NCI-H82 treated with DMSO at 0.1 percent for 48 hours (cell line): Measurements from ENCODE around the gene OSBPL9.
"Not testable (repeated sequence)": the region's sequence is repeated elsewhere in the genome, so short reads cannot be mapped to it uniquely, and the experiment has no call there.

Experiments
- DNase-seq: peaks from one replicate; lab custom pipeline; 2025; ENCODE audit not compliant: unreplicated experiment; lab: John Stamatoyannopoulos, UW

OSBPL9 gene

DNA sequence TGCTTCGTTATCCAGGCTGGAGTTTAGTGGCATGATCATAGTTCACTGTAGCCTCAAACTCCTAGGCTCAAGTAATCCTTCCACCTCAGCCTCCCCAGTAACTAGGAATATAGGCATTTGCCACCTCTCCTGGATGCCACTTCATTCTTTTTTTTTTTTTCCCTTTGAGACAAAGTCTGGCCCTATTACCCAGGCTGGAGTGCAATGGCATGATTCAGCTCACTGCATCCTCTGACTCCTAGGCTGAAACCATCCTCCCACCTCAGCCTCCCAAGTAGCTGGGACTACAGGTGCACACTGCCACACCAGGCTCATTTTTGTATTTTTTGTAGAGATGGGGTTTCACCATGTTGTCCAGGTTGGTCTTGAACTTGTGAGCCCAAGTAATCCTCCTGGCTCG is 19.3 kb downstream of the OSBPL9 start:
- no peak for DNase-seq

DNA sequence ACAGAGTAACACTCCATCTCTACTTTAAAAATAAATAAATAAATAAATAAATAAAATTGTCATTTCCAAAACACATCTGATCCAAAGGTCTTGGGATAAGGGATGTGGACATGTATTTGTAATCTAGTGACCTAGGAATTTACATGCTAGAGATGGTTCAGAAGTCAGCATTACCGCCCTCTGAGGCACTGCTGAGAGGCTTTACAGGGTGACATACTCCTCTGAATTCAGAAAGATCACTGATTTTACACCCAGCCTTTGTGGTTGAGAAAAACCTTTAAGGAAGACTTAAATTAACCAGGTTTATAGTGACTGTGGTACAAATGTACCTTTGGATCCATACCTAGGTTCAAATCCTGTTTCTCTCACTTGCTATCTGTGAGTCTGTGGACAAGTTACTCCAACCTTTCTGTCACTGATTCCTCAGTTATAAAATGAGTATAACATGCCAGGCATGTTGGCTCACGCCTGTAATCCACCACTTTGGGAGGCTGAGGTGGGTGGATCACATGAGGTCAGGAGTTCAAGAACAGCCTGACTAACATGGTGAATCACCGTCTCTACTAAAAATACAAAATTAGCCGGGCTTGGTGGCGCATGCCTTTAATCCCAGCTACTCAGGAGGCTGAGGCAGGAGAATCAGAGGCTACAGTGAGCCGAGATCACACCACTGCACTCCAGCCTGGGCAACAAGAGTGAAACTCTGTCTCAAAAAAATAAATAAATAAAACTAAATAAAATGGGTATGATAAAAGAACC is 20.1 kb downstream of the OSBPL9 start:
- DNase-seq: no peak

DNA sequence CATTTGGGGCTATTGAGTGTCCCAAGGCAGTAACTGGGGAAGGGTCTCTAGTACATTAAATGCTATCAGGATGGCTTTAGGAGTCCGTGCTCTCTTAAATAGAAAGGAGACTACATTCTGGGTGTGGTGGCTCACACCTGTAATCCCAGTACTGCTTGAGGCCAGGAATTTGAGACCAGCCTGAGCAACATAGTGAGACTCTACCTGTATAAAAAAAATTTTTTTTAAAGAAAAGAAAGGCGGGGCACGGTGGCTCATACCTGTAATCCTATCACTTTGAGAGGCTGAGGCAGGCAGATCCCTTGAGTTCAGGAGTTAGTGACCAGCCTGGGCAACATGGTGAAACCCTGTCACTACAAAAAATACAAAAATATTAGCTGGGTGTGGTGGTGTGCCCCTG is 21.5 kb downstream of the OSBPL9 start:
- DNase-seq: no peak

DNA sequence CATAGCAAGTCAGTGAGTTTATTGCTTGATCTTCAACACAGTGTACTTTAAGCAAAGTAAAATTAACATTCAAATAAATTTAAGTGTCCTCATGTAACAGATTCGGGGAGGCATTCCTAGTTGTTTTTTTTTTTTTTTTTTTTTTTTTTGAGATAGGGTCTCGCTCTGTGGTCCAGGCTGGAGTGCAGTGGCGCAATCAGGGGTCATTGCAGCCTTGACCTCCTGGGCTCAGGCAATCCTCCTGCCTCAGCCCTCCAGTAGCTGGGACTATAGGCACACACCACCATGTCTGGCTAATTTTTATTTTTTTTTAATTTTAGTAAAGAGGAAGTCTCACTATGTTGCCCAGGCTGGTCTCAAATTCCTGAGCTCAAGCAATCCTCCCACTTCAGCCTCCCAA is 22.8 kb downstream of the OSBPL9 start:
- no peak for DNase-seq

DNA sequence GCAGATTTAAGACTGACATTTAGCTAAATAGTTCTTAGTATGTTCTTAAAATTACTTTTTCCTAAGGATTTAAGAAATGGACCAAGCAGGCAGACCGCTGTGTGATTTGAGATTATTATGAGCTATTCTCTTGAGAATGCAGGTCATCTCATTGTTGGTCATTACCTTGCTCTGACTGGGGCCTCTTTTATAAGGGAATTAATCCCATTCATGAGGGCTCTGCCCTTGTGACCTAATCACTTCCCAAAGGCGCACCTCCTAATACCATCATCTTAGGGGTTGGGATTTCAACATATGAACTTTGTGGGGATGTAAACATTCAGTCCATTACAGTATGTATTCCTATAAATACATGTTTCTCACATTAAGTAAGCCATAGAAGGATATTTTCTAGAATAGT is 24.2 kb downstream of the OSBPL9 start:
- no peak for DNase-seq

DNA sequence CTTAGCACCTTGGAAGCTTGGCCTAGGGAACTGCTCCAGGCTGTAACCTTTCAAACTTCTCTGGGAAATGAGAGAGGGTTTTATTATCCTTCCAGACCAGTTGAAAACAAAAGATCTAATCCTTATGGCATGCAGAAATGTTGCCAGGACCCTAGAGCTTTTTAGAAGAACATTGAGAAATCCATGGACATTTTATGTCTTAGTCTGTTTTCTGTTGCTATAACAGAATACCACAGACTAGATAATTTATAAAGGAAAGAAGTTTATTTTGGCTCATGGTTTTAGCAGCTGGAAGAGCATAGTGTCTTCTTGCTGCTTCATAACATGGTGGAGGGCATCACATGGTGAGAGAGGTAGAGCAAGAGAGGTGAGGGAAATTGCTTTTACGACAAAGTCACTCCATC is 25.8 kb downstream of the OSBPL9 start:
- DNase-seq: no peak

DNA sequence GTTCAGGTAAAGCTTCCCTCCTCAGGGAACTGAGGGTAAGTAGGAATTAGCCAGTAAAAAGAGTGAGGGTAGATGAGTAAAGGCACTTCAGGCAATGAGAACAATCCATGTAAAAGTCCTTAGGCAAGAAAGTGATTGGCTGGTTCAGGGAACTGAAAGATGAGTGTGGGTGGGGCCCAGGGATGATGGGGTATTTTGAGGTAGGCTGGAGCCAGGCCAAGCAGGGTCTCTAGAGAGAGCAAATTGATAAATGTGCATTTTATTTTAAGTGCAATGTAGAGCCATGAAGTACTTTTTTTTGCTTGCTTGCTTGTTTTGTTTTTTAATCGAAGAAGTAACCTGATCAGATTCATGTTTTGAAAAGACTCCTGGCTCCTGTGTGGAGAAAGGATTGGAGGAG is 26.5 kb downstream of the OSBPL9 start:
- DNase-seq: no peak

DNA sequence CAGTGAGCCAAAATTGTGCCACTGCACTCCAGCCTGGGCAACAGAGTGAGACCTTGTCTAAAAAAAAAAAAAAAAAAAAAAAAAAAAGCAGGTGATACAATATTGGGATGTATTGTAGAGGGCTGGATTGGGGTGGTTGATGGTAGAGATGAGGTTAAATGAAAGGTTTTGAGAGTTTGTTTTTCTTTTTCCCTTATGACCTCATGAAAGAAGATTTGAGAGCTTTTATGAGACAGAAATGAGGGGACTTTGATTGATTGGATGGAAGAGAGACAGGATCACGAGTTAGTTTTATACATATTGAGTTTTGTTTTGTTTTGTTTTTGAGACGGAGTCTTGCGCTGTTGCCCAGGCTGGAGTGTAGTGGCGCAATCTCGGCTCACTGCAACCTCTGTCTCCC is 27.1 kb downstream of the OSBPL9 start:
- DNase-seq: no peak

DNA sequence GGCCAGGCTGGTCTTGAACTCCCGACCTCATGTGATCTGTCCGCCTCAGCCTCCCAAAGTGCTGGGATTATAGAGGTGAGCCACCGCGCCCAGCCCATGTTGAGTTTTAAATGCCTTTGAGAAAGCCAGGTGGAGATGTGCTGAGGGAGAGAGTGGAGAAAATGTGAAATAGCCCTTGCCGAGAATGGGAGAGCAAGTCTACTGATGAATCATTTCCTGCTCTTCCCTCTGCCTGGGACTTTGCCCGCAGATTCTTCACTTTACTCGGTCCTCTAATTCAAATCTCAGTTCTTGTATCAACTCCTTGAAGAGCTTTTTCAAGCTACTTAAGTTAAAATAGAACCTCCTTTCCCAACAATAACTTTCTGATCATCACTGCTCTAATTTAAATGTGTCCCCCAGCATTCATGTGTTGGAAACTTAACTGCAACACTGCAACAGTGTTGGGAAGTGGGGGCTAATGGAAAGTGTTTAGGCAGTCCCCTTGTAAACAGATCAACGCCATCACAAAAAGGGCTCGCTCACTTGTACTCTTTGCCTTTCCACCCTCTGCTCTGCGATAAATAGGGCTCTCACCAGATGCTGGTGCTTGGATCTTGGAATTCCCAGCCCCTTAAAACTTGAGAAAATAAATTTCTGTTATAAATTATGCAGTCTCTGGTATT is 27.8 kb downstream of the OSBPL9 start:
- DNase-seq: no peak

DNA sequence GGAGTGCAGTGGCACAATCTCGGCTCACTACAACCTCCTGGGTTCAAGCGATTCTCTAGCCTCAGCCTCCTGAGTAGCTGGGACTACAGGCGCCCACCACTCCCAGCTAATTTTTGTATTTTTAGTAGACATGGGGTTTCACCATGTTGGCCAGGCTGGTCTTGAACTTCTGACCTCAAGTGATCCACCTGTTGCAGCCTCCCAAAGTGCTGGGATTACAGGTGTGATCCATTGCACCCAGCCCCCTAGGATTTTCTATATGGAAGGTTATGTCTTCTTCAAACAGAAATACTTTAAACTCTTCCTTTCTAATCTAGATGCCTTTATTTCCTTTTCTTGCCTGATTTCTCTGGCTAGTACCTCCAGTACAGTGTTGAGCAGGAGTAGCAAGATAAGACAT is 29.7 kb downstream of the OSBPL9 start:
- DNase-seq: not testable (repeated sequence)

DNA sequence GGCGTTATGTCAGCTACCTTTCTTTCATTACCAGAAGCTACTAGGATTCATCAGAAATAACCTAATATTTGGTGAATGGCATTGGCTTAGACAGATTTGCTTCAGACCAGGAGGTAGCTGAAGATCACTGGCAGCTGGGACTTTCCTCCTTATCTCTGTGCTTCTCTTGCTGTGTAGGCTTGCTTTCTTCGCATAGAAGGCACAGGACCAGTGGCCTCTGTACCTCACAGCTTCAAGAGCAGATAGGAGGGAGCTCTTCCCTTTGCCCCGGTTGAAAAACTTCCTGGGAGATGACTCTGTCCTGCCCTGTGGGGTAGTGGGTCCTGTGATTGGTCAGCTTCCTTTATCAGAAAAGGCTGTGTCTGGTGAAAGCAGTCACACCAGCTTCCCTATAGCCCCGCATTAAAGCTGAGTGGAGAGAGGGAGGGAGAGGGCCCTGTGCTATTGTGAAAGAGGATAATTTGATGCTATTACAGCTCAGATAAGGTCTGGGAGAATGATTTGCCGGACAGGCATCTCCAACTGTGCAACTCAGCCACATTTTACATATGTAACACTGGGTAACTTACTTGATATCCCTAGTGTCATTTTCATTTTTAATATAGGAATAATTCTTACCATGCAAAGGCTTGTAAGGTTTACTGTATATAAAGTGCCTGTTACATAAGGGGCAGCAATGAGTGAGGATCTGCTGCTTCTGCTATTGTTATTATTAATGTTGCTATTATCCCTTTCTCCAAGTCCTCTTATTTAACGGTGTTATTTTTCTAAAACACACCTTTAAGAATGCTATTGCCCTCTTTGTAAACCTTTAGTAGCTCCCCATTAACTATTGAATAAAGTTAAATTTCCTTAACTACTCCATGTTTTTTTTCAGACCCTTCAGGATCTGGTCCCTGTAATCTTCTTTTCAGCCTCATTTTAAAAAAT is 31.6 kb downstream of the OSBPL9 start:
- DNase-seq: no peak

DNA sequence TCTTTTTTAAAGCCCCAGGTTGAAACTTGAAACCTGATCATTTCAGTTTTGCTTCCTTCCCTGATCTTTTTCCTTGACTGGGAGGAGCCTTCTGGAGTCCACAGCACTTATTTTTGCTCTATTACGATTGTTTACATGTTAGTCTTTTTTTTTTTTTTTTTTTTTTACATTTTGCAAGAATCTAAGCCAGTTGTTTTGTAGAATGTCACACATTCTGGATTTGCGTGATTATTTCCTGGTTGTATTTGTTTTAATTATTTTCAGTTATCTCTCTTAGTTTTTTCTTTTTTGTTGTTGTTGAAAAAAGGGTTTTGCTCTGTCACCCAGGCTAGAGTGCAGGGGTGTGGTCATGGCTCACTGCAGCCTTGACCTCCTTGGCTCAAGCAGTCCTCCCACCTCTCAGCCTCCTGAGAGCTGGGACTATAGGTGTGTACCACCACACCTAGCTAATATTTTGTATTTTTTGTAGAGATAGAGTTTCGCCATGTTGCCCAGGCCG is 32.8 kb downstream of the OSBPL9 start:
- DNase-seq: no peak

DNA sequence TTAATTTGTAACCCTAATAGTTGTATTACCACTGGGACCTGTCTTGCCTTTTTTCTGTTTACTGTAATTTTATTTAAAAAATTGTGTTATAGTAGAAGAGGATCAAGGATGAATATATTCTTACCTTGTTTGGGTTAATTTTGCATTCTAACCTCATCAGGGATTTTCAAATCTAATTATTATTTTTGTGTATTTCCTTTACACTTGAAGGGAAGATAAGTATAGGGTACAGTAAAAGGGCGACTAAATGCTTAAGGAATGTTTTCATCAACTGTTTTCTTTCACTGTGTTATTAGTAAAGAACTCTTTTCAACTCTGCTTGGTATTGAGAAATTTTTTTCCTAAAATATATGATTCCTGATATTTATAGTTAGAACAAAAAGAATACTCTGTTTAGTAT is 33.3 kb downstream of the OSBPL9 start:
- DNase-seq: no peak

DNA sequence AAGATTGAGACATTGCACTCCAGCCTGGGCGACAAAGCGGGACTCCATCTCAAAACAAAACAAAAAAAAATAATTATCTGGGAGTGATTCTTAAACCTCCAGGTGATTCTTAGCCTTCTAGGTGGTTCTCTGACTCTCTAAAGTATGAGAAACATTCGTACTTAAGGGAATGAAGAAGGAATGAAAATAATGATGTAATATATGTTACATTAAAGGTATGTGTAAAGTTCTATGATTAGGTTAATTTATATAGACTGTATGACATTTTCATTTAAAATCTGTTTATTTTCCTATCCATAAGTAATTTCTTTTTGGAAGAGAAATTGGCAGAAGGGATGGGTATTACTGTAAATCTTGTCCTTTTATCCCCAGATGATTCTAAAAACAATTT is 34.7 kb downstream of the OSBPL9 start:
- DNase-seq: no peak

DNA sequence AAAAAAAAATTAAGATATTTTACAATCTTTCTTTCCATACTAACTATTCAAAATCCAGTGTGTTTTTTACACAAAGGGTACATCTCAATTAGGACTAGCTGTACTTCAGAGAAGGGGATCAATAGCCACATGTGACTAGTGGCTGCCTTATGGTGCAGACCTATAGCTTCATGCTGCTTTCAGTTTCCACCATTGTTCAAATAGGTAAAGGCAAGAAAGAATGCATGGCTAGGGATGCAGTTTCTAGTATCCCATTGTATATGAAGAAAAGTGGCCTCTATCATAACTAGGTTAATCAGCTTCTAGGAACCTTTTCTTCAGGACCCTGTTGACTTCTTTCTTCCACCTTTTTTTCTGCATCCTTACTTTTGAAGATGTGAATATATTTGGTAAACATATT is 35.7 kb downstream of the OSBPL9 start:
- no peak for DNase-seq

DNA sequence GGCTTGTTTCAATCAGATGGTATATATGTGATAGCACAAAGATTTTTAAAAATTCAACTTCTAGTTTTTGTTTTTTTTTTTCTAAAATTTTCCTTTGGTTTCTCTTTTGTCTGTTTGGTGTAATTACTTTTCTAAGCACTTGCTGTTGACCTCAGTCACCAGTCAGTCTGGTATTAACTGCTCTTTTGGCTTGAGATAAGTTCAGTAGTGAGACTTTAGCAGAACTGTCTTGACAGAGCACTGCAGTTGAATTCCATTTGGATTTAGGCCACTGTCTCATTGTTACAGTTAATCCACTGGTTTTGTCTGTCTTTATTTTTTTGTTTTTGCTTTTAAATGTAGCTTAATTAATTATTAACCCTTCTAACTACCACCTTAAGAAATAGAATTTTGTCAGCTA is 36.2 kb downstream of the OSBPL9 start:
- DNase-seq: no peak

DNA sequence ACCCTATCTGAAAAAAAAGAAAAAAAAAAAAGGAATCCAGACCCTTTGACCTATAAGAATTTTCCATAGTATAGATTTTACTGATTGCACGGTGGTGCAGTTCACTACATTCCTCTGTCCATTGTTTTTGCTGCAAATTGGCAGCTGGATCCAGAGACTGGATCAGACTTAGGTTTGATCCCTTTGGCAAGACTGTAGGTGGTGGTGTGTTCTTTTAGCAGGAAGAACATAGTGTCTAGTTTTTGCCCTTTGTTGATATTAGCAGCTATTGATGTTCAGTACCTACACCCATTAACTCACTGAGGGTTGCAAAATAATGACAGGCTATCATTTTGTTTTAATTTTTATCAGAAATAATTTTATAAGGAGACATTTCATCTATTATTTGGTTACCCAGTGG is 37.1 kb downstream of the OSBPL9 start:
- DNase-seq: no peak

DNA sequence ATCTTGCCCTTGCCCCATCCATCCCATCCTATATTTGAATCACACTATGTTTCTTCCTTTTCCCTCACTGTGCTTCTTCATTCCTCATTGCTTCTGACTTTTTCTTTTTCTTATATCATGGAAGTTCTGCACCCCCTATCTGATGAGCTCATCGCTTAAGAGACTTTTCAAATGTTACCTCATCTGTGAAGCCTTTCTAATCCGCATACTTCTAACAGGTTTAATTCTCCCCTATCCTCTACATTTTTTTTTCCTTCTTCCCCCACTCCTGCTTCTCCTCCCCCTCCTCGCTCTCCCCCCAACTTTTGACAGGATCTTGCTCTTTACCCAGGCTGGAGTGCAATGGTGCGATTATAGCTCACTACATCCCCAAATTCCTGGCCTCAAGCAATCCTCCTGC is 39.5 kb downstream of the OSBPL9 start:
- no peak for DNase-seq

DNA sequence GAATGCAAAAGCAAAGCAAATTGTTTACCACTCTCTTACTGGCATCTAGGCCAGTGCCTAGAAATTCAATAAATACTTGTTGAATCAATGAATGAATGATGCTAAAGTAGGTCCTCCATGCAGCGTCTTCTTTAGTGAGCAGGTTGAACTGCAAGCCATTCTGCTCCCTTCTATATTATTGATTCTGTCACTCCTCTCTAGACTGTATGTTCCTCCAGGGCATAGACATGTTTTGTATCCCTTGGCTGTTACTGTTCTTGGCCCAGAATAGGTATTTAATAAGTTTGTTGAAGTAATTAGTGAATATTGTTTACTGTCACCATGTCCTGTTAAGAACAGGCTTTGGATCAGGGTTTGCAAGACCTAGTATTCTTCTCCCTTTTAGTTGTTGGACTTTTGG is 43.7 kb downstream of the OSBPL9 start:
- DNase-seq: no peak

DNA sequence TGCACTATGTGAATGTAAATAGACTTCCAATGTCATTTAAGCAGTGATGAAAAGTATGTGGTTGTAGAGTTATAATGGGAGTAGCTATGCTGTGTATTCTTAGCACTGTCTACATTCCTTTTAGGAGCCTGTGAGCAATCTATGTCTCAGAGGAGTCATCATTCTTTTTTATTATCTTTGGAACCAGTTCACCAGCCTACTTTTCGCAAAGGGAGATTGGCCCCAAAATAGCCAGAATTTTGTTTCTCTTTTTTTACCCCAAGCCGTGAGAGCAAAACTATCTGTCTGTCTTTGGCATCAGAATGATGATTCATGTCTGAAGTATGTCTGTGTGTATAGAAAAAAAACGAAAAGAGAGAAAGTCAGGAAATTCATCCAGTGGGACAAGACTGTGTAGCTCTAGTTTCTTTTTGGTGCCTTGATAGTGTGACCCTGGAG is 44.2 kb downstream of the OSBPL9 start:
- DNase-seq: no peak

DNA sequence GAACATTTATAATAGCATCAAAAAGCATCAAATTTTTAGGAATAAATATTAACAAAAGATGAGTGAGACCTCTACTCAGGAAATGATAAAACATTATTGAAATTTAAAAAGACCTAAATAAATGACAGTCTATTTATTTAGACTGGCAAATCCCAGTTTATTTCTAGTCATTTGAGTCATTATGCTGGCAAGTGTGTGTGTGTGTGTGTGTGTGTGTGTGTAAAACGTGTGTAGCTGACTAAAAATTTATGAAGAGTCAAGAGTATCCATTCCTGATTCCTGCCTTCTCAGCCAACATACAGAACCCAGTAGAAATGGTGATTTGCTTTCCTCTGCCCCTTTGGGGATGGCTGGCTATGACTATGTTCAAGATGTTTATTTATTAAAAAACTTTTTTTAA is 46.2 kb downstream of the OSBPL9 start:
- no peak for DNase-seq

DNA sequence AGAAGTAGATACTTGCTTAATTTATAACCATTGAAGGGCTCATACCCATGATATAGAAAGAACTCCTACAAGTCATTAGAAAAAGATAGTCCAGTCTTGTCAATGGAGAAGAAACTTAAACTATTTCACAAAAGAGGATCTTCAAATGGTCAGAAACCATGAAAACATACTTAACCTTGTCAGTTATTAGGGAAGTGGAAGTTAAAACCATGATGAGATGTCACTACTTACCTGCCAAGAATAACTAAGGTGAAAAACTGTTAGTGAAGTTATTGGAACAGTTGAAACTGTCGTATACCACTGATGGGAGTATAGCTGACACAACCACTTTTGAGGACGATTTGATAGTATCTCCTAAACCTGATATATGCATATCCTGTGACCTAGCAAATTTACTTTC is 46.8 kb downstream of the OSBPL9 start:
- no peak for DNase-seq
